H1 (cell line): ENCODE measurements around the gene ARL5A. TPM values are rescaled to one million over a fixed set of nuclear protein-coding genes. Genes with fewer than 3 reads are reported as not detected.

Experiments
- ASH2L ChIP-seq: fragments of 200-600, 300-600 bp; sonication (generic); IDR thresholded peaks from one replicate; pipeline ENCODE4 v1.7.1; 2017; ENCODE audit warnings: low read length
- ATF2 ChIP-seq: IDR thresholded peaks from 2 replicates; pipeline ENCODE4 v1.6.1; 2012; ENCODE audit warnings: low read length, inconsistent platforms
- CBX5 ChIP-seq: fragments of 300-800, 300-1000 bp; sonication (generic); IDR thresholded peaks from 2 replicates; pipeline ENCODE4 v1.7.1; 2016; ENCODE audit warnings: antibody characterized with exemption, low read length, low read depth
- JUND ChIP-seq: IDR thresholded peaks from 2 replicates; pipeline ENCODE4 v1.6.1; 2011; ENCODE audit warnings: mild to moderate bottlenecking, improper control_type of control experiment, low read length
- POLR2AphosphoS5 ChIP-seq: IDR thresholded peaks from 2 replicates; pipeline ENCODE4 v1.6.1; 2011; ENCODE audit warnings: low read depth, low read length
- SP1 ChIP-seq: IDR thresholded peaks from 2 replicates; pipeline ENCODE4 v1.6.1; 2011; ENCODE audit warnings: low read depth, low read length
- polyA plus RNA-seq, 7 experiments: library from polyadenylated mRNA; depleted of rRNA in 3 of 7; stranded (reverse) in 5 of 7; unstranded in 2 of 7; fragments of >200 nt in 5 of 7; fragments of 200-250 nt in 2 of 7; gene quantifications; 1 replicate in 5 of 7; 2 replicates in 1 of 7; 4 replicates in 1 of 7; pipeline versions ENCODE4 v1.2.1 to v1.2.3, GENCODE V29; 2011 to 2013; ENCODE audit warnings: missing spikeins in 2 of 7, mixed read lengths in 2 of 7
- total RNA-seq: library from RNA; stranded (reverse); fragmentation: NEBNext Ultra II Directional; extraction: Animal tissue kit (Norgen Biotek cat#: 25700); gene quantifications from 2 replicates; pipeline ENCODE4 v1.2.1, GENCODE V29; 2021
- TF ChIP-seq, protein P1 (sequence below): IDR thresholded peaks from 2 replicates; pipeline ENCODE4 v1.6.1; 2012; ENCODE audit warnings: inconsistent platforms

Gene ARL5A
- total and polyA plus RNA-seq, 2 of the 8 experiments (the other 6 are each of a cell fraction or from before 2014, with no cell fraction given) = 12.6 to 86.3 TPM

- TF ChIP-seq, protein P1, sequence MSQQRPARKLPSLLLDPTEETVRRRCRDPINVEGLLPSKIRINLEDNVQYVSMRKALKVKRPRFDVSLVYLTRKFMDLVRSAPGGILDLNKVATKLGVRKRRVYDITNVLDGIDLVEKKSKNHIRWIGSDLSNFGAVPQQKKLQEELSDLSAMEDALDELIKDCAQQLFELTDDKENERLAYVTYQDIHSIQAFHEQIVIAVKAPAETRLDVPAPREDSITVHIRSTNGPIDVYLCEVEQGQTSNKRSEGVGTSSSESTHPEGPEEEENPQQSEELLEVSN = no peak
- no peak for TF ChIP-seq SP1
- no peak for TF ChIP-seq JUND
- no peak for TF ChIP-seq ATF2
- TF ChIP-seq POLR2AphosphoS5 = no peak
- no peak for TF ChIP-seq CBX5
- no peak for TF ChIP-seq ASH2L
Observed at GRCh38 chr2:151849413-151850010, 21.3 kb upstream of the ARL5A start (continued).
